ENCODE measurements around the gene CAPN2. TPM values are rescaled to one million over a fixed set of nuclear protein-coding genes. Genes with fewer than 3 reads are reported as not detected.
A peak's percentile ranks its signal among the peaks of the same experiment; 100 is the strongest.

Gene CAPN2
- total RNA-seq, 6 experiments from 2014 or later: 380 to 424 (median 413) TPM

- H3K27ac Mint-ChIP-seq: no peak overlapping the region
- no peaks in the 10 kb centered on the region for H3K36me3 Mint-ChIP-seq (ENCODE audit: low read depth)
- TF ChIP-seq, protein P1, sequence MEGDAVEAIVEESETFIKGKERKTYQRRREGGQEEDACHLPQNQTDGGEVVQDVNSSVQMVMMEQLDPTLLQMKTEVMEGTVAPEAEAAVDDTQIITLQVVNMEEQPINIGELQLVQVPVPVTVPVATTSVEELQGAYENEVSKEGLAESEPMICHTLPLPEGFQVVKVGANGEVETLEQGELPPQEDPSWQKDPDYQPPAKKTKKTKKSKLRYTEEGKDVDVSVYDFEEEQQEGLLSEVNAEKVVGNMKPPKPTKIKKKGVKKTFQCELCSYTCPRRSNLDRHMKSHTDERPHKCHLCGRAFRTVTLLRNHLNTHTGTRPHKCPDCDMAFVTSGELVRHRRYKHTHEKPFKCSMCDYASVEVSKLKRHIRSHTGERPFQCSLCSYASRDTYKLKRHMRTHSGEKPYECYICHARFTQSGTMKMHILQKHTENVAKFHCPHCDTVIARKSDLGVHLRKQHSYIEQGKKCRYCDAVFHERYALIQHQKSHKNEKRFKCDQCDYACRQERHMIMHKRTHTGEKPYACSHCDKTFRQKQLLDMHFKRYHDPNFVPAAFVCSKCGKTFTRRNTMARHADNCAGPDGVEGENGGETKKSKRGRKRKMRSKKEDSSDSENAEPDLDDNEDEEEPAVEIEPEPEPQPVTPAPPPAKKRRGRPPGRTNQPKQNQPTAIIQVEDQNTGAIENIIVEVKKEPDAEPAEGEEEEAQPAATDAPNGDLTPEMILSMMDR (IDR thresholded peaks at IDR 0.05): no peak
- H3K9me3 Mint-ChIP-seq: no peaks in the 10 kb centered on the region
- H3K27me3 Mint-ChIP-seq (ENCODE audit: insufficient read depth): peaks cover 19% of the 10 kb centered on the region
- H3K4me3 Mint-ChIP-seq: no peak overlapping the region
- no peak for DNase-seq
- H3K4me1 Mint-ChIP-seq (ENCODE audit: low read depth): peaks cover 16% of the 10 kb centered on the region
Measured at GRCh38 chr1:223669003-223669795, 43.1 kb upstream of the CAPN2 start.

DNA sequence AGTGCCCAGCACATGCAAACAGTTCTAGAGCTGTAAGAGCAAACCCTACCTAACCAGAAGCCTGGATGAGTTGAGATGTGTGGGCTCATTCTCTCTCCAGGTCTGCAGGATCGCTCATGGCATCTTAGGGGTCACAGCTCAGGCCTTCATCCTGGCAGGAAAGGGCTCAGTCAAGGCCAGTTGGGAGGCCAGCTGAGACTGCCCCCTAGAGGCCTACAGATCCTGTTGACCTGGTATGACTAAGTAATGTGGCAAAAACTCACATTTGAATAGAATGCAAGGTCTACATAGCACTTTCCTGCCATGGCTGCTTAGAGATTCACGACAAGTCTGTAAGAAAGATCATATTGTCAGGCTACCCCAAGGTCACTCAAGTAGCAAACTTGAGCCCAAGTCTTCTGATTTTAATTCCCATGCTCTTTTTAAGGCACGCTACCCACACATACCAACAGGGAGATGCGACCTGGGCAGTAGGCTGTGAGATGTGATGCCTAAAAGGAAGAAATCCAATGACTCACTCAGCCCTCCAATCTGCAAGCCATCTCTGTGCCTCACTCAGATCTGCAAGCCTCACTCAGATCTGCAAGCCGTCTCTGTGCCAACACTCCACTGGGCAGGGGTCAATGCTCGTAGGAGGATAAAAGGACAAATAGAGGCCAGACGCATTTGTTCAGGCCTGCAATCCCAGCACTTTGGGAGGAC is 41.7 kb upstream of the CAPN2 start:
- peaks cover 16% of the 10 kb centered on the region for H3K4me1 Mint-ChIP-seq (ENCODE audit: low read depth)
- no peaks in the 10 kb centered on the region for H3K36me3 Mint-ChIP-seq (ENCODE audit: low read depth)
- DNase-seq: peak; percentile 45

DNA sequence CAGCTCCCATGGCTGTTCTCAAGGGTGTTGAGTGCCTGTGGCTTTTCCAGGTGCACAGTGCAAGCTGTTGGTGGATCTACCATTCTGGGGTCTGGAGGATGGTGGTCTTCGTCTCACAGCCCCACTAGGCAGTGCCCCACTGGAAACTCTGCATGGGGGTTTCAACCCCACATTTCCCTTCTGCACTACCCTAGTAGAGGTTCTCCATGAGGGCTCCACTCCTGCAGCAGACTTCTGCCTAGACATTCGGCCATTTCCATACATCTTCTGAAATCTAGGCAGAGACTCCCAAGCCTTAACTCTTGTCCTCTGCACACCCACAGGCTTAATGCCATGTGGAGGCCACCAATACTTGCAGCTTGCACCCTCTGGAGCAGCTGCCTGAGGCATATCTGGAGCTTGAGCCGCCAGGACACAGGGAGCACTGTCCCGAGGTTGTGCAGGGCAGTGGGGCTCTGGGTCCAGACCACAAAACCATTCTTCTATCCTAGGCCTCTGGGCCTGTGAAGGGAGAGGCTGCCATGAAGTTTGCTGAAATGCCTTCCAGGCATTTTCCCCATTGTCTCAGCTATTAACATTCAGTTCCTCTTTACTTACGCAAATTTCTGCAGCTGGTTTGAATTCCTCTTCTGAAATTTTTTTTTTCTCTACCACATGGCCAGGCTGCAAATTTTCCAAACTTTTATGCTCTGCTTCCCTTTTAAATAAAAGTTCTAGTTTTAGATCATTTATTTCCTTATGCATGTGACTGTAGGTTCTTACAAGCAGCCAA is 38.0 kb upstream of the CAPN2 start:
- no peak overlapping the region for H3K4me3 Mint-ChIP-seq
- DNase-seq: no peak
- TF ChIP-seq, protein P1 (IDR thresholded peaks at IDR 0.05): no peak
- H3K36me3 Mint-ChIP-seq (ENCODE audit: low read depth): no peaks in the 10 kb centered on the region
- H3K9me3 Mint-ChIP-seq: no peaks in the 10 kb centered on the region; the same call in 1 of the 2 replicates
- peaks cover 16% of the 10 kb centered on the region for H3K27me3 Mint-ChIP-seq (ENCODE audit: insufficient read depth)
- H3K4me1 Mint-ChIP-seq (ENCODE audit: low read depth): peaks cover 16% of the 10 kb centered on the region
- H3K27ac Mint-ChIP-seq: no peak overlapping the region

More for the DNA sequence above, 41.7 kb upstream of the CAPN2 start:
- TF ChIP-seq, protein P1 (IDR thresholded peaks at IDR 0.05): peak; percentile 83
- Mint-ChIP-seq H3K4me3 (no peak overlapping the region), H3K27me3 (ENCODE audit: insufficient read depth) (peaks cover 20% of the 10 kb centered on the region), H3K27ac (no peak overlapping the region), H3K9me3 (no peaks in the 10 kb centered on the region; the same call in 1 of the 2 replicates)

DNA sequence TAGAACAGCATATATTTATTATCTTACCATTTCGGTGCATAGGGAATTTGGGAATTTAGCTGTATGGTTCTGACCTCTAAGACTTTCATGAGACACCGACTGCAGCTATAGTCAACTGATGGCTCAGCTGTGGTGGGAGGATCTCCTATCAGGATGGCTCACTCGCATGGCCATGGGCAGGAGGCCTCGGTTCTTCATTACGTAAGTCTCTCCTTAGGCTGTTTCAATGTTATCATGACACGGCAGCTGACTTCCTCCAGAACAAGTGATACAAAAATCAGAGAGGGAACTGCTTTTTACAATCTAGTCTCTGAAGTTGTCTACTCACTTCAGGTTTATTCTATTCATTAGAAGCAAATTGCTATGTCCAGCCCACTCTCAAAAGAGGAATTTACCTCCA is 33.5 kb upstream of the CAPN2 start:
- Mint-ChIP-seq H3K9me3 (no peaks in the 10 kb centered on the region; the same call in 1 of the 2 replicates), H3K27ac (no peak overlapping the region), H3K27me3 (ENCODE audit: insufficient read depth) (peaks cover 13% of the 10 kb centered on the region), H3K4me3 (no peak overlapping the region), H3K36me3 (ENCODE audit: low read depth) (no peaks in the 10 kb centered on the region), H3K4me1 (ENCODE audit: low read depth) (no peaks in the 10 kb centered on the region)
- DNase-seq: no peak
- TF ChIP-seq, protein P1 (IDR thresholded peaks at IDR 0.05): no peak

DNA sequence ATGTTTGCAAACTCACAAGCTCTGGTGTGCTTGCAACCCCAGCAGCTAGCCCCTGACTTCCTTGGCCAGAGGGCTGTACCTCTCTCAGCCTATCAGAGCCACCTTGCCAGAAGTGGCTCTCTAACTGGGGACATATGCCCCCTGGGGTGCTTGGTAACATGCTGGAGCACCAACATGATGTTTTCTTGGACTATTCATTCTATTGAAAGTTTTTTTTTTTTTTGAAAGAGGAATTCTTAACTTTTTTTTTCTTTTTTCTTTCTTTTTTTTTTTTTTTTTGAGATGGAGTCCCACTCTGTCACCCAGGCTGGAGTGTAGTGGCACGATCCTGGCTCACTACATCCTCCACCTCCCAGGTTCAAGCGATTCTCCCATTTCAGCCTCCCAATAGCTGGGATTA is 32.2 kb upstream of the CAPN2 start:
- H3K27me3 Mint-ChIP-seq (ENCODE audit: insufficient read depth): peaks cover 11% of the 10 kb centered on the region
- H3K9me3 Mint-ChIP-seq: no peaks in the 10 kb centered on the region
- no peaks in the 10 kb centered on the region for H3K4me1 Mint-ChIP-seq (ENCODE audit: low read depth)
- no peak overlapping the region for H3K27ac Mint-ChIP-seq
- H3K4me3 Mint-ChIP-seq: no peak overlapping the region
- TF ChIP-seq, protein P1 (IDR thresholded peaks at IDR 0.05): no peak
- no peak for DNase-seq
- H3K36me3 Mint-ChIP-seq (ENCODE audit: low read depth): no peaks in the 10 kb centered on the region
